HCT116 (cell line): ENCODE data around the gene NSMF. TPM values are rescaled to one million over a fixed set of nuclear protein-coding genes. Genes with fewer than 3 reads are reported as not detected.

Experiments used
- ATAC-seq: fragments of 200-7000 bp; cut with Tn5 transposase; 2 replicates; pipeline ENCODE4 v1.9.1; 2020; ENCODE audit warnings: mild to moderate bottlenecking, moderate library complexity
- BruUV-seq: library from RNA; stranded (reverse); fragments of 400-500 nt; replicated peaks from 2 replicates; lab custom pipeline; 2021; lab: Mats Ljungman, UMichigan
- CTCF ChIA-PET: fragments of 300-600 bp; sonication (Branson Sonifier 250); formaldehyde crosslinking; loops from one replicate; lab custom pipeline; 2021; ENCODE audit warnings: antibody characterized with exemption; lab: Charles Lee
- POLR2A ChIA-PET: fragments of 300-600, 350-600 bp; sonication (Branson Sonifier 250); formaldehyde crosslinking; loops from one replicate; lab custom pipeline; 2021; ENCODE audit warnings: antibody characterized with exemption; lab: Charles Lee
- RAD21 ChIA-PET, 2 experiments: fragments of 300-600 bp; sonication (Branson Sonifier 250); formaldehyde crosslinking; loops; one replicate each; lab custom pipeline; 2023; ENCODE audit warnings: low total read pairs in 2 of 2; ENCODE audit not compliant: uncharacterized antibody in 2 of 2, unreplicated experiment in 2 of 2, low non-redundant PET in 1 of 2; lab: Charles Lee
- DNase-seq: peaks from one replicate; pipeline ENCODE4 v3.0.0-alpha.2; 2010; ENCODE audit warnings: low read depth, low spot score
- H2AFZ ChIP-seq: fragments of 200-600 bp; shearing (Covaris generic), sonication (generic); 2 replicates; pipeline ENCODE4 v1.6.1; 2017; ENCODE audit warnings: low read depth, mixed run types, mixed read lengths, antibody characterized with exemption, low read length; ENCODE audit not compliant: poor library complexity, severe bottlenecking
- H3K27ac ChIP-seq: 2 replicates; pipeline ENCODE4 v1.5.1; 2012; ENCODE audit warnings: low read depth, low read length
- H3K27me3 ChIP-seq: fragments of 200-600 bp; sonication (generic); 2 replicates; pipeline ENCODE4 v1.6.1; 2016; ENCODE audit warnings: mixed run types, low read length, mixed read lengths; ENCODE audit not compliant: insufficient read depth
- H3K36me3 ChIP-seq, 2 experiments: fragments of 200-500 bp in 1 of 2; fragments of 200-600 bp in 1 of 2; sonication (Bioruptor generic) in 1 of 2; sonication (generic) in 1 of 2; 2 replicates each; pipeline versions ENCODE4 v1.5.1 to v1.6.1; 2014 to 2016; ENCODE audit warnings: low read length in 2 of 2, inconsistent platforms in 1 of 2, mixed read lengths in 1 of 2, mixed run types in 1 of 2; ENCODE audit not compliant: insufficient read depth in 2 of 2, control insufficient read depth in 1 of 2
- H3K4me1 ChIP-seq, 2 experiments: fragments of 200-600 bp in 1 of 2; sonication (generic) in 1 of 2; 2 replicates each; pipeline versions ENCODE4 v1.5.1 to v1.6.1; 2012 to 2017; ENCODE audit warnings: low read length in 2 of 2, inconsistent platforms in 1 of 2, mild to moderate bottlenecking in 1 of 2, mixed read lengths in 1 of 2, mixed run types in 1 of 2, moderate library complexity in 1 of 2; ENCODE audit not compliant: insufficient read depth in 2 of 2, control insufficient read depth in 1 of 2
- H3K4me2 ChIP-seq: fragments of 200-600 bp; sonication (generic); 2 replicates; pipeline ENCODE4 v1.6.1; 2017; ENCODE audit warnings: mixed run types, low read length, mixed read lengths
- H3K4me3 ChIP-seq, 2 experiments: fragments of 200-600 bp in 1 of 2; sonication (generic) in 1 of 2; replicated peaks in 1 of 2; 2 replicates each; pipeline ENCODE4 v1.5.1; 2011 to 2016; ENCODE audit warnings: low read length in 2 of 2, control low read depth in 1 of 2, low read depth in 1 of 2, mild to moderate bottlenecking in 1 of 2, mixed read lengths in 1 of 2, mixed run types in 1 of 2
- H3K79me2 ChIP-seq: fragments of 200-600 bp; sonication (generic); 2 replicates; pipeline ENCODE4 v1.6.1; 2017; ENCODE audit warnings: mild to moderate bottlenecking, mixed run types, low read length, moderate library complexity, mixed read lengths; ENCODE audit not compliant: insufficient read depth
- H3K9ac ChIP-seq: fragments of 200-600 bp; sonication (generic); 2 replicates; pipeline ENCODE4 v1.6.1; 2016; ENCODE audit warnings: low read length, mixed read lengths
- H3K9me2 ChIP-seq: fragments of 200-600 bp; sonication (generic), shearing (Covaris generic); 2 replicates; pipeline ENCODE4 v1.6.1; 2017; ENCODE audit warnings: mixed run types, mild to moderate bottlenecking, moderate library complexity; ENCODE audit not compliant: insufficient read depth
- H3K9me3 ChIP-seq, 2 experiments: fragments of 200-500 bp in 1 of 2; fragments of 200-600 bp in 1 of 2; sonication (Bioruptor generic) in 1 of 2; sonication (generic) in 1 of 2; 2 replicates each; pipeline ENCODE4 v1.6.1; 2014 to 2017; ENCODE audit warnings: low read length in 2 of 2, mixed read lengths in 2 of 2, inconsistent platforms in 1 of 2, low read depth in 1 of 2, mild to moderate bottlenecking in 1 of 2, mixed run types in 1 of 2, moderate library complexity in 1 of 2; ENCODE audit not compliant: control insufficient read depth in 1 of 2, insufficient read depth in 1 of 2
- H4K20me1 ChIP-seq: fragments of 200-600 bp; sonication (generic), shearing (Covaris generic); 2 replicates; pipeline ENCODE4 v1.6.1; 2017; ENCODE audit warnings: mixed run types, mild to moderate bottlenecking, moderate library complexity; ENCODE audit not compliant: insufficient read depth
- CBX3 ChIP-seq: IDR thresholded peaks from 2 replicates; pipeline ENCODE4 v1.6.1; 2012; ENCODE audit warnings: low read depth
- CTCF ChIP-seq, 3 experiments: fragments of 200-600 bp in 1 of 3; sonication (generic) in 1 of 3; IDR thresholded peaks in 2 of 3; conservative IDR thresholded peaks in 1 of 3; 2 replicates each; pipeline ENCODE4 v1.5.1; 2012 to 2017; ENCODE audit warnings: low read depth in 2 of 3, low read length in 2 of 3, antibody characterized with exemption in 1 of 3, borderline replicate concordance in 1 of 3, control low read depth in 1 of 3, mild to moderate bottlenecking in 1 of 3, mixed read lengths in 1 of 3, mixed run types in 1 of 3, moderate library complexity in 1 of 3; ENCODE audit not compliant: insufficient read depth in 1 of 3
- ELF1 ChIP-seq: IDR thresholded peaks from 2 replicates; pipeline ENCODE4 v1.6.1; 2012; ENCODE audit warnings: low read depth, borderline replicate concordance
- EZH2 ChIP-seq: fragments of 200-600 bp; sonication (generic); IDR thresholded peaks from 2 replicates; pipeline ENCODE4 v1.6.1; 2017; ENCODE audit warnings: antibody characterized with exemption, mixed run types
- POLR2AphosphoS5 ChIP-seq: IDR thresholded peaks from 2 replicates; pipeline ENCODE4 v1.6.1; 2011; ENCODE audit warnings: mild to moderate bottlenecking, low read depth, low read length, moderate library complexity
- REST ChIP-seq: IDR thresholded peaks from 2 replicates; pipeline ENCODE4 v1.6.1; 2012; ENCODE audit warnings: low read depth
- TCF7L2 ChIP-seq: IDR thresholded peaks from 2 replicates; pipeline ENCODE4 v1.7.0; 2011; ENCODE audit warnings: borderline replicate concordance, inconsistent platforms; ENCODE audit not compliant: insufficient read depth, insufficient read length; ENCODE audit errors: extremely low read depth
- YY1 ChIP-seq: IDR thresholded peaks from 2 replicates; pipeline ENCODE4 v1.6.1; 2011; ENCODE audit warnings: low read length, low read depth, moderate library complexity, mild to moderate bottlenecking; ENCODE audit not compliant: insufficient replicate concordance; ENCODE audit errors: extremely low read depth
- ZFX ChIP-seq: fragments of 450-650 bp; IDR thresholded peaks from 2 replicates; pipeline ENCODE4 v1.6.1; 2017
- ZNF274 ChIP-seq: fragments of 200-500 bp; sonication (Bioruptor generic); IDR thresholded peaks from 2 replicates; pipeline ENCODE4 v1.6.1; 2014; ENCODE audit warnings: mild to moderate bottlenecking, low read depth, low read length, inconsistent platforms
- intact Hi-C: fragments of 100-400 bp; cut with micrococcal nuclease; formaldehyde crosslinking; loops from 2 replicates; pipeline ENCODE4 v1.10.0; 2022
- total RNA-seq: library from RNA; stranded (reverse); gene quantifications from one replicate; pipeline ENCODE4 v1.2.1, GENCODE V29; 2021; ENCODE audit not compliant: unreplicated experiment

The NSMF gene
- total RNA-seq, 1 experiment from 2014 or later: 81.9 TPM

DNA sequence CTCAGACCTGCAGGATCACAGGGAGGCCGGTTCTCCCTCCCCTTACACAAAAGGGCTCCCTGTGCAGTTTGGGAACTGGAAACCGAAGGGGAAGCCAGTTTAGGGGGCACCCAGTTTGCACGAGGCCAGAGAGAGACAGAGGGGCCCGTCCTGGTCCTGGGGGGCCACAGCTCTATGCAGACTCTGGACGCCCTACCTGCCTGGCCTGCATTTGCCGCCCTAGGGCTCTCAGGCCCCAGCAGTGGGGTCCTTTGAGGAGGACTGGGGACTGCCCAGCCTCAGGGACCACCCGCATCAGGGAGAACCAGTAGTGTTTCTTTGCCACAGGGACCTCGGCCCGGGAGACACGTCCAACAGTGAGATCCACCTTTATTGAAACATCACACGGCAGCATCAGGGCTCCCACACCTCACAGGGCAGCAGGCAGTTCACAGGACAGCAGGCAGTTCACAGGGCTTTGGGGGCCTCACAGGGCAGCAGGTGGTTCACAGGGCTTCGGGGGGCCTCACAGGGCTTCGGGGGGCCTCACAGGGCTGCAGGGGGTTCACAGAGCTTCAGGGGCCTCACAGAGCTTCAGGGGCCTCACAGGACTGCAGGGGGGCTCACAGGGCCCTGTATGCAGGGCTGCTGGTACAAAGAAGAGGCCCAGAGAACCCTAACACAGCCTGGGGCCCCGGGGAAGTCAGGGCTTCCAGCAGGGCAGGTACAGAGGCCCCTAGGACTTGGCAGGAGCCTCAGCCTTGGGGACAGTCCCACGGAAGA, 648 bp upstream of the NSMF start (continued):
- TF ChIP-seq REST: no peak
- no peak for TF ChIP-seq CBX3
- no peak for TF ChIP-seq ZNF274
- TF ChIP-seq EZH2: no peak

DNA sequence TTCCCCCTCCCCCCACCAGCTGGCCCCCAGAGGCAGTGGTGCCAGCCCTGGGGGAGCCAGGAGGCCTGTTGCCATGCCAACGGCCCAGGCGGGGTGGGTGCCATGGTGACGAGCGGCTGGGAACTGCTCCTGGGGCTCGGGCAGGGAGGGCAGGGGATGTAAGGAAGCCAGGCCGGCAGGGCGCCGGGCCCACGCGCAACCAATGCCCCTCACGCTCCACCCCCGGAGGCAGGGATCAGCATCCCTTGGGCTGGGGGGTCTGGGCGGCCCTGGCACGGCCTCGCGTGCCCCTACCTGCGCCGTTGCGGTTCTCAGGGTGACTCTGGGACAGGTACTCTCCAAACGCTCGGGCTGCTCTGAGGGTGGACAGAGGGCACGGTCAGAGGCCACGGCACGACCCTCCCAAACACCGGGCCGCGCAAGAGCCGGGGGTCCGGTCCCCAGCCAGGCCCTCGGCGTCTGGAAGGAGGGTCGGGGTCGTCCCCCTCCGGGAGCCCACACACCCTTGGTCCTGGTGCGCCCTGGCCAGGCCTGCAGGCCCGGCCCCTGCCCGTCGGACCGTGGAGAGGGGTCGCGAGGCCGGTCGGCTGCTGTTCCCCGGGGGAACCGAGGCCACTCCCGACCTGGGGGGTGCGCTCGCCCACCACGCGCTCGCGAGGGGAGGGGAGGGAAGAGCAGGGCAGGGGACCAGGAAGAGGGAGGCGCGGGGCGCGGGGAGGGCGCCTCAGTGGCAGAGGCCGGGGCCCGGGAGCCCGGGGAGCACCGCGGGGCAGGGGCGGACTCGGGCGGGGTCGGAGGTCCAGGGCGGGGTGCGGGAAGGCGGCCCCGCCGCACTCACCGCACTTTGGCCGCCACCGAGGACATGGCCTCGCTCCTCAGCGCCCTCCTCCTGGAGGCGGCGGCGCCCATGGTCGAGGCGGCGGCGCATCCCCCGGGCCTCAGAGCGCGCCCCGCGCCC, 661 bp downstream of the NSMF start:
- intact Hi-C loops: no loop called here
- no peak for TF ChIP-seq ZNF274
- peak; percentile 89; the same call in 1 of the 2 replicates for TF ChIP-seq ZFX
- no peak for TF ChIP-seq CTCF (IDR thresholded peaks at IDR 0.05 in 2 of 3, conservative IDR thresholded peaks at IDR 0.05 in 1 of 3; ENCODE audit: borderline replicate concordance in 1 of 3, insufficient read depth in 1 of 3, low read depth in 2 of 3, low read length in 2 of 3)
- TF ChIP-seq POLR2AphosphoS5: no peak
- TF ChIP-seq YY1: no peak
- TF ChIP-seq TCF7L2: no peak
- TF ChIP-seq ELF1: no peak
- peaks cover 37% of the 10 kb centered on the region for H3K79me2 ChIP-seq
- DNase-seq: no peak
- CTCF ChIA-PET: no interaction called here
- peak overlapping the region; percentile 81 for H3K27ac ChIP-seq
- H3K9me2 ChIP-seq: no peaks in the 10 kb centered on the region
- H3K36me3 ChIP-seq: peaks cover 9 to 25% of the 10 kb centered on the region in 2 experiments; a peak in 2 of 4 replicates
- ATAC-seq: peak; percentile 31
- H3K4me2 ChIP-seq: peak overlapping the region; percentile 94
- RAD21 ChIA-PET: no interaction called here
- H3K4me3 ChIP-seq: peak overlapping the region; percentile 75 to 94
- peaks cover 29 to 72% of the 10 kb centered on the region in 2 experiments for H3K4me1 ChIP-seq
- peak overlapping the region; percentile 98 for H3K9ac ChIP-seq
- POLR2A ChIA-PET: interaction anchor here (1.0 kb wide), 1 partner anchor 17 kb away, joined by 3 read pairs; the partner anchor contains the start of gene ENTPD8
- H2AFZ ChIP-seq: no peak overlapping the region
- H3K27me3 ChIP-seq: no peaks in the 10 kb centered on the region
- no TSS peak for BruUV-seq
- no peaks in the 10 kb centered on the region for H3K9me3 ChIP-seq
- H4K20me1 ChIP-seq: peaks cover 3% of the 10 kb centered on the region; the same call in 1 of the 2 replicates
